Adipose tissue (tissue), 3 donors: Measurements from ENCODE around the gene KCNMA1. TPM values are rescaled to one million over a fixed set of nuclear protein-coding genes. Genes with fewer than 3 reads are reported as not detected.

Experiments used
- H3K27ac ChIP-seq: one replicate; pipeline ENCODE4 v1.5.1; 2013; ENCODE audit warnings: low read depth, low read length
- WGBS, 3 donors: extraction: QIAGEN DNeasy Blood & Tissue Kit; methylation state at CpG; one replicate each; pipeline ENCODE4 v1.1.7; 2013; 5-methylcytosine and 5-hydroxymethylcytosine counted together
- polyA plus RNA-seq, 3 donors: library from polyadenylated mRNA; stranded (reverse); fragments of 200-250 nt; gene quantifications; one replicate each; pipeline ENCODE4 v1.2.3, GENCODE V29; 2013
- donor health status: healthy with polysubstance abuse.
- donor health status: Bipolar disorder and iron deficiency.
- donor health status: healthy.

KCNMA1 gene
- polyA plus RNA-seq, 3 donors = 2.5 to 5.1 (median 3.8) TPM

DNA sequence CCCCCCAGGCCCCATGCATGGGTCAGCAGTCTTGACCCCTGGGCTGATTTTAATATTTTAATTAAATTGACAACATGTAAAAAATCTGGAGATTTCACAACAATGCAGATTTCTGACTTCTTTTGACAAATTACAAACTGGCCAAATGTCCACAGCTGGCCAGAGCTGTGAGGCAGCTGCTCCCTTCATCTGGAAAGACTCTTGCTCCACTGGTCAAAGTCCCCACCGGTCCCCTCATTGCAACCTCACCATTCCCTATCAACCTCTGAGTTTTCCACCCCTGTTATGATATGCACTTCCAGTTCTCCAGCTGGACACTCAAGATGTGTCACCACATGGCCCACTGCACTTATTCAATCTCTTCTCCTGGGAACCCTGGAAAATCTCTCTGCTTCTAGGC lies 266.2 kb downstream of the KCNMA1 start:
- H3K27ac ChIP-seq = no peak overlapping the region
- WGBS, 3 donors = 53 to 90% (median 78%) methylated on average over 1 of the region's 1 CpG

GRCh38 chr10:77368006-77368405 lies 269.6 kb downstream of the KCNMA1 start:
- no peak overlapping the region for H3K27ac ChIP-seq

DNA sequence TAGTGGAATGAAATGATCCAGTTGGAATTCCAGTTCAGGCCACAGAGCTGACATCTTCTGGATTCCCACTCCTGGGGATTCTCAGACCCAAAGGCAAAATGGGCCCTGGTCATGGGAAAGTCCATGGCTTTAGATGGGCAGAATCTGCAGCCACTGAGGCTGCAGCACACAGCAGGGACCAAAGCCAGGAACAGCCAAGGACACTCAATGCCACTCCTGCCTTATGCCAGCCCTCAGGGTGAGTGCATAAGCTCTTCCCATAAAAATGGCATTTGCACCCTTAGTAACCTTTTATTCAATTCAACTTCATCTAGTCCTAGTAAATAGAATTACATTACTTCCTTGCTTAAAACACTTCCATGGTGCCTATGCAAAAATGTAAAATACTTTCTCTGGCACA lies 274.4 kb downstream of the KCNMA1 start:
- H3K27ac ChIP-seq = no peak overlapping the region

- no peak overlapping the region for H3K27ac ChIP-seq
- WGBS, 3 donors = 85 to 97% (median 89%) methylated on average over 6 of the region's 6 CpGs
Measured at GRCh38 chr10:77361831-77362230, 275.8 kb downstream of the KCNMA1 start.

GRCh38 chr10:77361426-77361825 lies 276.2 kb downstream of the KCNMA1 start:
- no peak overlapping the region for H3K27ac ChIP-seq
- WGBS, 3 donors = 91 to 98% (median 92%) methylated on average over 9 of the region's 9 CpGs

- 91 to 93% (median 91%) methylated on average over 5 of the region's 5 CpGs for WGBS, 3 donors
- H3K27ac ChIP-seq = no peak overlapping the region
Measured at GRCh38 chr10:77360835-77361234, 276.8 kb downstream of the KCNMA1 start.

GRCh38 chr10:77359950-77360520 lies 277.6 kb downstream of the KCNMA1 start:
- 56 to 77% (median 75%) methylated on average over 2 of the region's 2 CpGs for WGBS, 3 donors
- H3K27ac ChIP-seq = no peak overlapping the region

DNA sequence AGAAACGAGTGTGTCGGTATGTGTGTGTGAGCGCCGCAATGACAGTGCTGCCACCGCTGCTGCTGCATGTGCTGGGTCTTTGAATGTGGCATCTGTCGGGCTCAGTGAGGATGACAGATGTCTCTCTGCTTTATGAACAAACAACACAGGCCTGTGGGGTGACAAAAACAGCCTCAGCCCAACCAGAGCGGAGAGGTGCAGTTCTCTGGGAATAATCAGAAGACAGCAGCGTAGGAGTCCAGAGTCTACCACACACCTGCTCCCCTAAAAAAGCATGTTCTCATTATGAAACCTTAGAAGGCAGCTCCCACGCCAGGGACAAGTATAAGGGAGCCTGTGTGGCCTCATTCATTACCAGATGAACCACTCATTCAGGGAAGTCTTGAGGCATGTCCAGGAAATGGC lies 278.3 kb downstream of the KCNMA1 start:
- 90 to 95% (median 94%) methylated on average over 9 of the region's 9 CpGs for WGBS, 3 donors

DNA sequence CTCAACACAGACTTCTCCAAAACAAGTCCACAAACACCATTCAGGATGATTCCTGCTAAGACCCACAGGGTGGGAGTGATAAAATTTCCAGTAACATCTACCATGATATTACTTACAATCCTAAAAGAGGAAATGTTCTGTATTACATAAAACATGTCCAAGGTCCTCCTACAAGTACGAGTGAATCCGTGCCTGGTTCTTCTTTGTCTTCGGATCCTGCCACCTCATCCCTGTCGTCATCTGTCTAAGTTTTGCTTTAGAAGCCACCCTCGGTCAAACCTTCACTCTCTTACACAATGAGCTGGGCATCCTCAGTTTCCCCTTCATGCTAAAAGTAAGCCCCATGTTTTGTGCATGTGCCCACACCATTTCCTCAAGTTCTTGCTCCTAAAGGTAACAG lies 279.0 kb downstream of the KCNMA1 start:
- no peak overlapping the region for H3K27ac ChIP-seq

More for the DNA sequence above, 278.3 kb downstream of the KCNMA1 start:
- no peak overlapping the region for H3K27ac ChIP-seq

DNA sequence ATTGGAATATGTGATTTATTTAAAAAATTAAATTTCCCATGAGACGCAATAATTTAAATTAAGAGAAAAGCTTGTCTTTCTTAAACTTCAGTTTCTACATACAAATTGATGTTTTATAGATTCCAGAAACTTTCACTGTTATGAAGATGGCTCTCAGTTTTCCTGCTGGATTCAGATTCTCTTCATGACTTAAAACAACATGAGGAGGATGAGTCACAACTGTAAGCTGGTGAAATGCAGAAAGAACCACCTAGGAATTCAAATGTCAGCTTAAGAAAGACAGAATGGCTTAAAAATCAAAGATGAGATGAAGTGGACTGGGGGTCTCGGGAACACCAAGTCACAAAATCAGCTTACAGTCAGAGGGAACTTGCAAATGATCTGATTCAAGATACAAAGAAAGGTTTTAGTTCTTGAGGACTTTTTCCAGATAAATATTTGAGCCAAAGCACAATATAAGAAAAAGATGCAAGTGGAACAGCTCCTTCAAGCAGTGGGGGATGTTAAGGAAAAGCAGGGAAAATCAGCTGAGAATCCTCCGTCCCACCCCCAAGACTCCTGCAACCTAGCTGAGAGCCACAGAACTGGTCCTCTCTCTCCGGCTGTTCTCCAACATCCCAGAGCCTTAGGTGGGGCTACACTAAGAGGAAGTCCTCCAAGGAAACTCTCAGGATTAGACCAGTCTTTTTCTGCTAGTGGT lies 279.8 kb downstream of the KCNMA1 start:
- H3K27ac ChIP-seq = no peak overlapping the region
- 79 to 91% (median 80%) methylated on average over 4 of the region's 4 CpGs for WGBS, 3 donors

More for the DNA sequence above, 279.0 kb downstream of the KCNMA1 start:
- whole genome bisulfite sequencing, 3 donors = 90 to 93% (median 92%) methylated on average over 5 of the region's 5 CpGs

DNA sequence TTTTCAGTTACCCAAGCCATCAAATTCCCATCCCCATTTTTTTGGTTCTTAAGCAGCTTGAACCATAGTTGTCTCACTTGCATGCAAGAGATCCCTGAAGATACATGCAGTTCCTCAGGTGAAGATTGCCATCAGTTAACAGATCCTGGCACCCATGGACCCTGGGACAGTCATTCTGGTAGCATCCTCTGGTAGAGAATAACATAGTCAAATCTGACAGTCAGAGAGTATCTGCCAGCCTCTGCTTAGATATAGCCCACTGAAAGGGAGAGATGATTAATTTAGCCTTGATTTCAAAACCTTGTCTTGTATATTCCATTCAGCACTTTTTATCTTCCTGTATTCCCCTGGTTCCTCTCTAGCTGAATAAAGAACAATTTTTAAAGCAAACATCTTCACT lies 280.4 kb downstream of the KCNMA1 start:
- H3K27ac ChIP-seq = no peak overlapping the region

- 56 to 74% (median 62%) methylated on average over 4 of the region's 4 CpGs for WGBS, 3 donors
- H3K27ac ChIP-seq = no peak overlapping the region
Measured at GRCh38 chr10:77355844-77356243, 281.8 kb downstream of the KCNMA1 start.

GRCh38 chr10:77351386-77351785 lies 286.2 kb downstream of the KCNMA1 start:
- no peak overlapping the region for H3K27ac ChIP-seq

- H3K27ac ChIP-seq = no peak overlapping the region
- WGBS, 3 donors = 50 to 79% (median 50%) methylated on average over 1 of the region's 1 CpG
Measured at GRCh38 chr10:77350711-77351119, 286.9 kb downstream of the KCNMA1 start.

GRCh38 chr10:77350134-77350533 lies 287.5 kb downstream of the KCNMA1 start:
- 89 to 96% (median 91%) methylated on average over 1 of the region's 1 CpG for WGBS, 3 donors
- no peak overlapping the region for H3K27ac ChIP-seq

DNA sequence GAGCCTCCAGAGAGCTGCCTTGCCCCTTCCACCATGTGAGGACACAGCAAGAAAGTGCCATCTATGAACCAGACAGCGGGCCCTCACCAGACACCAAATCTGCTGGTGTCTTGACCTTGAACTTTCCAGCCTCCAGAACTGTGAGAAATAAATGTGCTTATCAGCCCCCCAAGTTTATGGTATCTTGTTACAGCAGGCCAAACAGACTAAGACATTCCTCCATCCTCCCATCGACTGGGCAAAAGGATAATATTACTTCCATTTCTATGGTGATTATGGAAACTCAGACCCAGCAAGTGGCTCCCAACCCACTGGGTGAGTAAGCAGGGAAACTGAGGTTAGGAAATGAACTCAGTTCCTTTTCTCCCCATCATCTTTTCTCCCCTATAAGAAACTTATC lies 288.4 kb downstream of the KCNMA1 start:
- WGBS, 3 donors = 79 to 86% (median 80%) methylated on average over 2 of the region's 2 CpGs
- H3K27ac ChIP-seq = no peak overlapping the region

DNA sequence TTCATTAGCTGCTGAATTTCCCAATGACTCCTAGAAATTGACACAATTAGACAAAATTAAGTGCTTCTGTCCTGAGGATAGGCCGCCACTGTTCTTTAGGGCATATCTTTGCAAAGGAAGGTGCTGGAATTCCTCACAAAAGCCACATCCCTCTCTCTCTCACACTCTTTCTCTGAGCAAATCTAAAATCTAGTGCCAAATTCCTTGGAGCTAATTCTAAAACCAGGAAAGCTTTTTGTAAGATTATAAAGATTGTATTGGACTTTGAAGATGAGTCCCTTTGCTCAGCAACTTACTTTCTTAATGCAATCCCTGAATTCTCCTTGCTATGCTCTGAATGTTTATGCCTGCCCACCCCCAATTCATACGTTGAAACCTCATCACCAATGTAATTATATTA lies 288.9 kb downstream of the KCNMA1 start:
- 77 to 93% (median 80%) methylated on average over 2 of the region's 2 CpGs for WGBS, 3 donors
- H3K27ac ChIP-seq = no peak overlapping the region

GRCh38 chr10:77348082-77348481 lies 289.5 kb downstream of the KCNMA1 start:
- no peak overlapping the region for H3K27ac ChIP-seq
- 88 to 93% (median 90%) methylated on average over 6 of the region's 6 CpGs for WGBS, 3 donors

DNA sequence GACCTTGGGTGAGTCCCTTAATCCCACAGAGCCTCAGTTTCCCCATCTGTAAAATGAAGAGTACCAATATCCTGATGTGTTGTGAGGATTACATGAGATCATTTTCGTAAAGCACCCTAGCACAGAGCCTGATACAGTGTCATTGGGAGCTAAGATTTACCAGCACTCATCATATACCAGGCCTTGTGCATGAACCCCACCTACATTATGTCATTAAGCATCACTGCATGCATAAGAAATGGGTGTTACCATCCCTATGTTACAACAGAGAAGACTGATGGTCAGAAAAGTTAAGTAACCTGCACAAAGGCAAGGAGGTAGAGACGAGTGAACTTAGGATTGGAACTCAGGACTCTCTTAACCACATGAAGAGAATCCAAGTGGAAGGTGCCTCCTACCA lies 290.6 kb downstream of the KCNMA1 start:
- WGBS, 3 donors = 41 to 48% (median 47%) methylated on average over 2 of the region's 2 CpGs

GRCh38 chr10:77341055-77341454 lies 296.6 kb downstream of the KCNMA1 start:
- WGBS, 3 donors = 53 to 64% (median 61%) methylated on average over 3 of the region's 3 CpGs
- H3K27ac ChIP-seq = no peak overlapping the region

More for the DNA sequence above, 290.6 kb downstream of the KCNMA1 start:
- no peak overlapping the region for H3K27ac ChIP-seq
